ENCODE results near the gene ZHX3.

The ZHX3 gene

GRCh38 chr20:41171736-41172295 lies 145.7 kb downstream of the ZHX3 start:
- no peak for DNase-seq (ENCODE audit: low read depth in 2 of 2)

GRCh38 chr20:41170386-41171105 lies 147.0 kb downstream of the ZHX3 start:
- no peak for DNase-seq (ENCODE audit: low read depth in 2 of 2)

- DNase-seq (ENCODE audit: low read depth in 2 of 2) = no peak
Observed at GRCh38 chr20:41169791-41170351, 147.7 kb downstream of the ZHX3 start.

GRCh38 chr20:41169162-41169690 lies 148.3 kb downstream of the ZHX3 start:
- no peak for DNase-seq (ENCODE audit: low read depth in 2 of 2)

GRCh38 chr20:41168281-41169161 lies 149.0 kb downstream of the ZHX3 start:
- no peak for DNase-seq (ENCODE audit: low read depth in 2 of 2)

- no peak for DNase-seq (ENCODE audit: low read depth in 2 of 2)
Observed at GRCh38 chr20:41167481-41168253, 149.9 kb downstream of the ZHX3 start.

GRCh38 chr20:41167118-41167470 lies 150.4 kb downstream of the ZHX3 start:
- no peak for DNase-seq (ENCODE audit: low read depth in 2 of 2)

- DNase-seq (ENCODE audit: low read depth in 2 of 2) = no peak
Observed at GRCh38 chr20:41166201-41167117, 151.1 kb downstream of the ZHX3 start.

- DNase-seq (ENCODE audit: low read depth in 2 of 2) = no peak
Observed at GRCh38 chr20:41165001-41165882, 152.3 kb downstream of the ZHX3 start.

- no peak for DNase-seq (ENCODE audit: low read depth in 2 of 2)
Observed at GRCh38 chr20:41163821-41164220, 153.7 kb downstream of the ZHX3 start.

GRCh38 chr20:41162396-41162795 lies 155.1 kb downstream of the ZHX3 start:
- DNase-seq (ENCODE audit: low read depth in 2 of 2) = no peak

- DNase-seq (ENCODE audit: low read depth in 2 of 2) = no peak
Observed at GRCh38 chr20:41161886-41162285, 155.6 kb downstream of the ZHX3 start.

- no peak for DNase-seq (ENCODE audit: low read depth in 2 of 2)
Observed at GRCh38 chr20:41160686-41161085, 156.8 kb downstream of the ZHX3 start.

- DNase-seq (ENCODE audit: low read depth in 2 of 2) = no peak
Observed at GRCh38 chr20:41159547-41159946, 158.0 kb downstream of the ZHX3 start.

- no peak for DNase-seq (ENCODE audit: low read depth in 2 of 2)
Observed at GRCh38 chr20:41158082-41158625, 159.4 kb downstream of the ZHX3 start.

- DNase-seq (ENCODE audit: low read depth in 2 of 2) = no peak
Observed at GRCh38 chr20:41155261-41155660, 162.3 kb downstream of the ZHX3 start.

- no peak for DNase-seq (ENCODE audit: low read depth in 2 of 2)
Observed at GRCh38 chr20:41154436-41155176, 162.9 kb downstream of the ZHX3 start.

- no peak for DNase-seq (ENCODE audit: low read depth in 2 of 2)
Observed at GRCh38 chr20:41152108-41152757, 165.3 kb downstream of the ZHX3 start.

Data from stimulated activated CD4-positive, alpha-beta T cell treated with anti-CD3 and anti-CD28 coated beads, Interleukin-4, amount 100 ng/mL, for 48 hours (primary cell).